ENCODE measurements around the gene OXCT2.

DNA sequence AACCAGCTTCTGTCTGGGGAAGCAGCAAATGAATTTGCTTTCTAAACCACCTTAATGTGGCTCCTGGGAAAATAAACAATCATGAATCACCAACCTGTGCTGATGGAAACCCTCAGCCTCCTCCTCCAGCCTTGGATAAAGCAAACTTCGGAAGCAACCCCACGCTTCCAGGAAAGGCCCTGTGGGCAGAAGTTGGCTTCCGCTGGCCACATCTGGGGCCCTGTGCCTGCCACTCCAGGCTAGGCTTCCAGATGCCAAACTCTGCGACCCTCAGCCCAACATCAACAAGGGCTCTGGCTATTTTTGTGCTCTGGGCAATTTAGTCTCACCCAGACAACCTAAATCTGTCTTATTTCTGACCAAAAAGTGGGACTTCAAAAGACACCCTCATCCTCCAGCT is 6.2 kb upstream of the OXCT2 start:
- TF ChIP-seq, protein P1, sequence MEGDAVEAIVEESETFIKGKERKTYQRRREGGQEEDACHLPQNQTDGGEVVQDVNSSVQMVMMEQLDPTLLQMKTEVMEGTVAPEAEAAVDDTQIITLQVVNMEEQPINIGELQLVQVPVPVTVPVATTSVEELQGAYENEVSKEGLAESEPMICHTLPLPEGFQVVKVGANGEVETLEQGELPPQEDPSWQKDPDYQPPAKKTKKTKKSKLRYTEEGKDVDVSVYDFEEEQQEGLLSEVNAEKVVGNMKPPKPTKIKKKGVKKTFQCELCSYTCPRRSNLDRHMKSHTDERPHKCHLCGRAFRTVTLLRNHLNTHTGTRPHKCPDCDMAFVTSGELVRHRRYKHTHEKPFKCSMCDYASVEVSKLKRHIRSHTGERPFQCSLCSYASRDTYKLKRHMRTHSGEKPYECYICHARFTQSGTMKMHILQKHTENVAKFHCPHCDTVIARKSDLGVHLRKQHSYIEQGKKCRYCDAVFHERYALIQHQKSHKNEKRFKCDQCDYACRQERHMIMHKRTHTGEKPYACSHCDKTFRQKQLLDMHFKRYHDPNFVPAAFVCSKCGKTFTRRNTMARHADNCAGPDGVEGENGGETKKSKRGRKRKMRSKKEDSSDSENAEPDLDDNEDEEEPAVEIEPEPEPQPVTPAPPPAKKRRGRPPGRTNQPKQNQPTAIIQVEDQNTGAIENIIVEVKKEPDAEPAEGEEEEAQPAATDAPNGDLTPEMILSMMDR (IDR thresholded peaks at IDR 0.05; ENCODE audit: insufficient read depth, low read depth, low read length) = no peak
- no peak for TF ChIP-seq EZH2 (IDR thresholded peaks at IDR 0.05; ENCODE audit: insufficient read depth, low read length)

Measured in astrocyte (in vitro differentiated cells and primary cell).